ENCODE results near the gene IL1R1.

IL1R1 gene, protein sequence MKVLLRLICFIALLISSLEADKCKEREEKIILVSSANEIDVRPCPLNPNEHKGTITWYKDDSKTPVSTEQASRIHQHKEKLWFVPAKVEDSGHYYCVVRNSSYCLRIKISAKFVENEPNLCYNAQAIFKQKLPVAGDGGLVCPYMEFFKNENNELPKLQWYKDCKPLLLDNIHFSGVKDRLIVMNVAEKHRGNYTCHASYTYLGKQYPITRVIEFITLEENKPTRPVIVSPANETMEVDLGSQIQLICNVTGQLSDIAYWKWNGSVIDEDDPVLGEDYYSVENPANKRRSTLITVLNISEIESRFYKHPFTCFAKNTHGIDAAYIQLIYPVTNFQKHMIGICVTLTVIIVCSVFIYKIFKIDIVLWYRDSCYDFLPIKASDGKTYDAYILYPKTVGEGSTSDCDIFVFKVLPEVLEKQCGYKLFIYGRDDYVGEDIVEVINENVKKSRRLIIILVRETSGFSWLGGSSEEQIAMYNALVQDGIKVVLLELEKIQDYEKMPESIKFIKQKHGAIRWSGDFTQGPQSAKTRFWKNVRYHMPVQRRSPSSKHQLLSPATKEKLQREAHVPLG

DNA sequence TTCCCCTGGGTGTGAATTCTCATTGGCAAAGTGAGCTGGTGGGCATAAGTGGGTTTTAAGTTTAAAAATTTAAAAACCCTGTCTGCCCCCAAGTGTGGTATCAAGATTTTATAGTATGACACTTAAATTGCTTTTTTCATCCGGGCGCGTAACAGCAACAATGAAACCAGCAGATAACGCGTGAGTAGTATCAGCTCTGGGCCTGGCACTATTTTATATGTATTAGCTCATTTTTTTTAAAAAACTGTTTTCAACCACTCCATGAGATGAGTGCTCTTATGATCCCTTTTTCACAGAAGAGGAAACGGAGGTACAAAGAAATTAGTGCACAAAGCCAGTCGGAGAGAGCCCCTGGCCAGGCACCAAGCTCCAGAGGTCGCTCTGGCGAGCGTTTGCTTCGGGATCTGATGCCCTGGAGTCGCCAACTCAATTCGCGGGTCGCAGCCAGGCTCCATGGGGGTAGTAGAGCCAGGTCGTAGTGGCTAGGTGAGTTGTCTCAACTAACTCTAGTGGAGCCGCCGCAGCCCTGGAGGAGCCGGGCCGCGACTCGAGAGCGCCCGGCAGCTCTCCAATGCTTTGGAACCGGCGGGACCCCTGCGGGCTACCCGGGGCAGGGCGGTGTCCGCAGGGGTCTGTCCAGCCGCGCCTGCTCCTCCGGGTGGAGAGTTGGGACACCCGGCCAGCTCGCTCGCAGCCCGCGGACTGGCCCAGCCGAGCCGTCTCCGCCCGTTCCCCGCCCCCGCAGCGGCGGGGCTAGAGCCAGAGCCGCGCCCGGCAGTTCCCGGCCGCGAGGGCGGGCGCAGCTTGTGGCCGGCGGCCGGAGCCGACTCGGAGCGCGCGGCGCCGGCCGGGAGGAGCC lies at the start of gene IL1R1:
IL1R1 (plus strand) TSS at position 777 of the 859 bp plus-strand sequence. CDS start 14,979 bp downstream, outside the sequence.
- Histone ChIP-seq H3K4me3 (ENCODE audit: low read depth, low read length) (peak within 1 kb of the TSS; percentile 65), H3K27me3 (ENCODE audit: control insufficient read depth, insufficient read depth, low read length) (peaks cover 33% of the 10 kb centered on the region), H3K9me3 (ENCODE audit: control insufficient read depth, insufficient read depth, low read length) (0 out of 2 replicates have a peak, but pooled peaks cover 4% of the 10 kb centered on the region), H3K27ac (ENCODE audit: low read depth, low read length) (no peak within 1 kb of the TSS), H3K36me3 (ENCODE audit: control insufficient read depth, insufficient read depth, low read length) (no peaks in the 10 kb centered on the region), H3K4me1 (ENCODE audit: control insufficient read depth, insufficient read depth, low read length) (no peaks in the 10 kb centered on the region), H3K9ac (ENCODE audit: low read depth, low read length) (peak within 1 kb of the TSS; percentile 30)

- no peaks in the 10 kb centered on the region for H3K27me3 ChIP-seq (ENCODE audit: control insufficient read depth, insufficient read depth, low read length)
These were observed 48.9 kb upstream of the IL1R1 start for GRCh38 chr2:102093662-102094061.

DNA sequence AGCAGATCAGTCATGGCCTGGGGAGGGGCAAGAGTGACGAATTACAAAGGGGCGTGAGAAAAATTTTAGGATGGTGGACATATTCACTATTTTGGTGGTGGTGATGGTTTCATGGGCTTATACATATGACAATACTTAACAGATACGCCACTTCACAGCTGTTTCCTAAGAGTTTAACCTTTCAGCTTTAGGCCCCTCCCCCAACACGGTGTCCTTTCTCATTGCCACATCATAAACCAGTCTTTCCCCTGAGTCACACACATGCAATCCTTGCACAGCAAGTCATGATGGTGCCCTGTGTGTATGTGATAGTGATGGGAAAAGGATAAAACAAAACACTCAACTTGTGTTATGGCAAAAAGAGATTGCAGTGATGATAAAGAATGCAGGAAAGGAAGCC lies 47.6 kb upstream of the IL1R1 start:
- Histone ChIP-seq H3K4me1 (ENCODE audit: control insufficient read depth, insufficient read depth, low read length) (0 out of 2 replicates have a peak, but pooled peaks cover 5% of the 10 kb centered on the region), H3K36me3 (ENCODE audit: control insufficient read depth, insufficient read depth, low read length) (no peaks in the 10 kb centered on the region), H3K27me3 (ENCODE audit: control insufficient read depth, insufficient read depth, low read length) (no peaks in the 10 kb centered on the region), H3K9ac (ENCODE audit: low read depth, low read length) (no peak overlapping the region), H3K9me3 (ENCODE audit: control insufficient read depth, insufficient read depth, low read length) (no peaks in the 10 kb centered on the region; the same call in 1 of the 2 replicates), H3K4me3 (ENCODE audit: low read depth, low read length) (no peak overlapping the region), H3K27ac (ENCODE audit: low read depth, low read length) (no peak overlapping the region)

More at GRCh38 chr2:102093662-102094061, 48.9 kb upstream of the IL1R1 start:
- Histone ChIP-seq H3K9me3 (ENCODE audit: control insufficient read depth, insufficient read depth, low read length) (no peaks in the 10 kb centered on the region; the same call in 1 of the 2 replicates), H3K36me3 (ENCODE audit: control insufficient read depth, insufficient read depth, low read length) (no peaks in the 10 kb centered on the region), H3K4me1 (ENCODE audit: control insufficient read depth, insufficient read depth, low read length) (0 out of 2 replicates have a peak, but pooled peaks cover 5% of the 10 kb centered on the region), H3K9ac (ENCODE audit: low read depth, low read length) (no peak overlapping the region), H3K4me3 (ENCODE audit: low read depth, low read length) (no peak overlapping the region), H3K27ac (ENCODE audit: low read depth, low read length) (no peak overlapping the region)

DNA sequence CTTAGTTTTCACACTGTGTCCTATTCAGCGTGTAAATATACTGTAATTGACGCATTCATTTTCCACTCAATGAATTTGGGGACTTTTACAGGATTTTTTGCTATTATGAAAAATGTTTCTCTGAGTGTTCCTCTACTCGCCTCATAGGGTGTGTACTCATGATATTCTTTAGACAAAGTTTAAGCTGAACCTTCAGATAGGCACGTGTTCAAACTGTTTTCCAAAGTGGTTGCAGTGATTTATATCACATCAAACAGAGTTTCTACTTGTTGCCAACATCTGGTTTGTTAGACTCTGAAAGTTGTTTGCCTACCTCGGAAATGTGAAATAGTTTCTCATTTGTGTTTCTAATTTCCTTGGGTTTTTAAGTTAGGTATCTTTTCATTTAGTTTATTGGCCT lies 46.4 kb upstream of the IL1R1 start:
- Histone ChIP-seq H3K9me3 (ENCODE audit: control insufficient read depth, insufficient read depth, low read length) (no peaks in the 10 kb centered on the region), H3K4me3 (ENCODE audit: low read depth, low read length) (no peak overlapping the region), H3K27ac (ENCODE audit: low read depth, low read length) (no peak overlapping the region), H3K4me1 (ENCODE audit: control insufficient read depth, insufficient read depth, low read length) (0 out of 2 replicates have a peak, but pooled peaks cover 5% of the 10 kb centered on the region), H3K9ac (ENCODE audit: low read depth, low read length) (no peak overlapping the region), H3K27me3 (ENCODE audit: control insufficient read depth, insufficient read depth, low read length) (no peaks in the 10 kb centered on the region), H3K36me3 (ENCODE audit: control insufficient read depth, insufficient read depth, low read length) (no peaks in the 10 kb centered on the region)

- no peak overlapping the region for H3K9ac ChIP-seq (ENCODE audit: low read depth, low read length)
- no peak overlapping the region for H3K4me3 ChIP-seq (ENCODE audit: low read depth, low read length)
- H3K27me3 ChIP-seq (ENCODE audit: control insufficient read depth, insufficient read depth, low read length) = no peaks in the 10 kb centered on the region
- no peaks in the 10 kb centered on the region for H3K4me1 ChIP-seq (ENCODE audit: control insufficient read depth, insufficient read depth, low read length)
- H3K36me3 ChIP-seq (ENCODE audit: control insufficient read depth, insufficient read depth, low read length) = no peaks in the 10 kb centered on the region
- no peaks in the 10 kb centered on the region for H3K9me3 ChIP-seq (ENCODE audit: control insufficient read depth, insufficient read depth, low read length)
- no peak overlapping the region for H3K27ac ChIP-seq (ENCODE audit: low read depth, low read length)
These were observed 43.8 kb upstream of the IL1R1 start for GRCh38 chr2:102098756-102099155.

GRCh38 chr2:102099536-102100298 lies 42.8 kb upstream of the IL1R1 start:
- H3K36me3 ChIP-seq (ENCODE audit: control insufficient read depth, insufficient read depth, low read length) = no peaks in the 10 kb centered on the region
- no peak overlapping the region for H3K9ac ChIP-seq (ENCODE audit: low read depth, low read length)
- H3K4me1 ChIP-seq (ENCODE audit: control insufficient read depth, insufficient read depth, low read length) = no peaks in the 10 kb centered on the region
- no peak overlapping the region for H3K4me3 ChIP-seq (ENCODE audit: low read depth, low read length)
- no peak overlapping the region for H3K27ac ChIP-seq (ENCODE audit: low read depth, low read length)
- no peaks in the 10 kb centered on the region for H3K27me3 ChIP-seq (ENCODE audit: control insufficient read depth, insufficient read depth, low read length)
- H3K9me3 ChIP-seq (ENCODE audit: control insufficient read depth, insufficient read depth, low read length) = no peaks in the 10 kb centered on the region

DNA sequence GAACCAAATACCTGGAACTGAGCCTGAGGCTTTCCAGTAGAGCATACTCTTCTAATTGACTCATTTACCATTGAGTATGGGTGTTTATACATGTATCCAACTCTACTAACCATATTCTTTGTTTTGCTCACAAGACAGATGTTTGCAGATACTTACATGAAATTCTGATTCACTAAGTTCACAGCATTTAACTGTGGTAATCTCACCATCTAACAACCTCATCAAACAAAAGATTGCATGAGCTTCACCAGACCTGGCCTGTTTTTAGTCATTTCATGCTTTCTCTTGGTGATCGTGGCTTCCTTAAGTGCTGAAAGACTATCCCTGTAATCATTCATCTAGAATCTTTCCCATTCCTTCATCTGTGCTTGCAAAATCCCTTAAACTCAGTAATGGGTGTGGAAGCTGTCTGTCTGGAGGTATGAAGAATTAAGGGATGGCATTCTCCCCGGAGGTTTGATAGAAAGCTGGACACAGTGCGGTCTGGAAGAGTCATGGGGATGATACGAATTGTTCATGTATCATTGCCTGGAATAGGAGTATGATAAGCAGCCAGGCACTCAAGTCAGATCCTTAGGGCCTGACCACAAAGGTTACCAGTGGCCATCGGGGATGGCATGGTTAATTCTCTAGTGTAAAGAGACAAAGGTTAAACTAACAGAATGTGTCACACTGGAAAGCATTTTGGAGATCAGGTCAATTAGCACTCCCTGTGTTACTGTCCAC lies 42.0 kb upstream of the IL1R1 start:
- Histone ChIP-seq H3K36me3 (ENCODE audit: control insufficient read depth, insufficient read depth, low read length) (no peaks in the 10 kb centered on the region), H3K9me3 (ENCODE audit: control insufficient read depth, insufficient read depth, low read length) (no peaks in the 10 kb centered on the region), H3K9ac (ENCODE audit: low read depth, low read length) (no peak overlapping the region), H3K27ac (ENCODE audit: low read depth, low read length) (no peak overlapping the region), H3K27me3 (ENCODE audit: control insufficient read depth, insufficient read depth, low read length) (no peaks in the 10 kb centered on the region), H3K4me3 (ENCODE audit: low read depth, low read length) (no peak overlapping the region), H3K4me1 (ENCODE audit: control insufficient read depth, insufficient read depth, low read length) (no peaks in the 10 kb centered on the region)

DNA sequence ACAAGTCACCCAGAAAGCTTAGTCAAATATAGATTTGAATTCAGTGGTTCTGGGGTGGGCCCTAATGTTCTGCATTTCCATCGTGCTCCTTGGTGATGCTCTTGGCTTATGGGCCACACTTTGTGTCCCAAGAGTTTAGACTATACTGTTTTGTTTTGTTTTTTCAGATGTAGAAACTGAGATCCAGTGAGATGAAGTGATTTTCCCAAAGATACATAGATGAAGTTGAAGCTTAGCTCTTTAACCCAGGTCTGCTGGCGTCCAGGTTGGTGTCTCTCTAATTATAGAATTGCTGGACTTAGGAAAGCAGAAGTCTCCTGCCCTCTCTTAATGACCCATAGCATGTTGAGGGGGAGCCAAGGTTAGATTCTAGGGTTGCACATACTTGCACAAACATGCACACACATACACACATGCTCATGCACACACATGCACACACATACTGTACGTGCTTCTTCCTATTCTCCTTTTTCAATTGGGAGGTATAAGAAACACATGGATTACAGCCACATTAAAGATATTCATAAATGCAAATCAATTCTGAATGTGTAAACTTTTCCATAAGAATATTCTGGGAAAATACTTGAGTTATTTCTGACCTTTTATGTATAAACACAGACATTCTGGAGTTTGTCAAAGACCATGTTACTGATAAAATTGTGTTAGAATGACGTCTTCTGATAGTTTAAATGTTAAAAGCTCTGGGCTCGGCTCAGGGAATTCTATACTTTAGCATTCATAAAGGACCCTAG lies 41.3 kb upstream of the IL1R1 start:
- Histone ChIP-seq H3K27me3 (ENCODE audit: control insufficient read depth, insufficient read depth, low read length) (no peaks in the 10 kb centered on the region), H3K4me3 (ENCODE audit: low read depth, low read length) (no peak overlapping the region), H3K36me3 (ENCODE audit: control insufficient read depth, insufficient read depth, low read length) (no peaks in the 10 kb centered on the region), H3K27ac (ENCODE audit: low read depth, low read length) (no peak overlapping the region), H3K9ac (ENCODE audit: low read depth, low read length) (no peak overlapping the region), H3K4me1 (ENCODE audit: control insufficient read depth, insufficient read depth, low read length) (no peaks in the 10 kb centered on the region), H3K9me3 (ENCODE audit: control insufficient read depth, insufficient read depth, low read length) (no peaks in the 10 kb centered on the region)

GRCh38 chr2:102101849-102102635 lies 40.5 kb upstream of the IL1R1 start:
- Histone ChIP-seq H3K27me3 (ENCODE audit: control insufficient read depth, insufficient read depth, low read length) (no peaks in the 10 kb centered on the region), H3K4me1 (ENCODE audit: control insufficient read depth, insufficient read depth, low read length) (no peaks in the 10 kb centered on the region), H3K27ac (ENCODE audit: low read depth, low read length) (no peak overlapping the region), H3K9ac (ENCODE audit: low read depth, low read length) (no peak overlapping the region), H3K4me3 (ENCODE audit: low read depth, low read length) (no peak overlapping the region), H3K9me3 (ENCODE audit: control insufficient read depth, insufficient read depth, low read length) (no peaks in the 10 kb centered on the region), H3K36me3 (ENCODE audit: control insufficient read depth, insufficient read depth, low read length) (no peaks in the 10 kb centered on the region)

All from HUES48 (cell line).